Measurements from ENCODE around the gene EEFSEC.
A peak's percentile ranks its signal among the peaks of the same experiment; 100 is the strongest.

The EEFSEC gene

DNA sequence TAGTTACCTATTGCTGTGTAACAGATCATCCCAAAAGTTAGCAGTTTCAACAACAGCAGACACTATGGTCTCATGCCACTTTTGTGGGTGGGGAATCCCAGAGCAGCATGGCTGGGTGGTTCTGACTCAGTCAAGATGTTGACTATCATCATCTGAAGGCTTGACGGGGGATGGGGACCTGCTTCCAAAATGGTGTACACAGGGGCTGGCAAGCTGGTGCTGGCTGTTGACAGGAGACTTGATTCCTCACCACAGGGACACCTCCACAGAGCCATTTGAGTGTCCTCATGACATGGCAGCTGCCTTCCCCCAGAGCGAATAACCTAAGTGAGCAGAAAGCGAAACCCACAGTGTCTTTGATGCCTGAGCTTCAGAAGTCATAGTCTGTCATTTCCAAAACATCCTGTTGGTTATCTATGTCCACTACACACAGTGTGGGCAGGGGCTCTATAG is 294.3 kb downstream of the EEFSEC start:
- whole genome bisulfite sequencing (ENCODE audit: extremely low coverage, insufficient coverage, low lambda C conversion rate): no CpG with 5 or more reads among the region's 3 CpGs
- H3K4me3 ChIP-seq (ENCODE audit: low read length): no peak overlapping the region
- H3K27ac ChIP-seq (ENCODE audit: low read depth, low read length): no peak overlapping the region
- H4K8ac ChIP-seq (ENCODE audit: low read depth, low read length): no peak overlapping the region
- H3K56ac ChIP-seq (ENCODE audit: low read length): no peak overlapping the region
- no peak for DNase-seq
- no peak overlapping the region for H3K18ac ChIP-seq (ENCODE audit: low read length)
- no peaks in the 10 kb centered on the region for H3K27me3 ChIP-seq (ENCODE audit: insufficient read depth, low read length, poor library complexity)
- H3K23ac ChIP-seq (ENCODE audit: low read length): no peak overlapping the region
- no peaks in the 10 kb centered on the region for H3K79me2 ChIP-seq (ENCODE audit: control insufficient read depth, insufficient read depth, low read length)
- no peak overlapping the region for H4K5ac ChIP-seq (ENCODE audit: low read length)
- no peaks in the 10 kb centered on the region for H3K4me1 ChIP-seq (ENCODE audit: control insufficient read depth, low read depth, low read length)
- no peak overlapping the region for H3K9ac ChIP-seq (ENCODE audit: low read length)
- no peak overlapping the region for H2AK5ac ChIP-seq (ENCODE audit: low read length)
- H3K79me1 ChIP-seq (ENCODE audit: low read length): no peaks in the 10 kb centered on the region
- H2BK15ac ChIP-seq (replicated peaks; ENCODE audit: low read depth): no peak overlapping the region
- no peak overlapping the region for H3K4me2 ChIP-seq (ENCODE audit: low read length)
- H3K4ac ChIP-seq (ENCODE audit: low read depth, low read length): no peak overlapping the region
- H2BK120ac ChIP-seq (ENCODE audit: low read depth, low read length): no peak overlapping the region
- no peak overlapping the region for H2BK5ac ChIP-seq (ENCODE audit: low read length)
- no peaks in the 10 kb centered on the region for H3K36me3 ChIP-seq (ENCODE audit: control insufficient read depth, insufficient read depth, low read length)

DNA sequence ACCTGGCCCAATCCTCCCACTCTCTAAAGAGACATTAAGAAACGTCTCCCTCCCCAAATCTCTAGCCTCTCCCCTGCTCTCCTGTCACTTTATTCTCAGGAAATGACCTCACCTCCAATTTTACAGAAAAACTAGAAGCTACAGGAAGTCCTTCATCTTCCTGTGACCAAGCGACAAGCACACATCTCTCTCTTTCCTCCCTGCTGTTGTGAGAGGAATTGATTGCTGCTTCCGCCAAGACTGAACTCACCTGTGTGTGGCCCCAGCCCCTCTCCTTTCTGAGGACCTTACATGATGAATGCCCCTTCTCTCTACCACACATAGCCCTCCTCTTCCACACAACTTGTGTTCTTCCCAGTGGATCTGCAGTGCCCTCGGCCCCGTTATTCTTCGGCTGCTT is 295.2 kb downstream of the EEFSEC start:
- H3K79me2 ChIP-seq (ENCODE audit: control insufficient read depth, insufficient read depth, low read length): no peaks in the 10 kb centered on the region
- no peaks in the 10 kb centered on the region for H3K36me3 ChIP-seq (ENCODE audit: control insufficient read depth, insufficient read depth, low read length)
- no peak overlapping the region for H3K4me3 ChIP-seq (ENCODE audit: low read length)
- no peak overlapping the region for H3K9ac ChIP-seq (ENCODE audit: low read length)
- no peak overlapping the region for H3K4me2 ChIP-seq (ENCODE audit: low read length)
- no CpG with 5 or more reads among the region's 6 CpGs for WGBS (ENCODE audit: extremely low coverage, insufficient coverage, low lambda C conversion rate)
- no peak overlapping the region for H4K5ac ChIP-seq (ENCODE audit: low read length)
- no peak overlapping the region for H3K27ac ChIP-seq (ENCODE audit: low read depth, low read length)
- H2BK120ac ChIP-seq (ENCODE audit: low read depth, low read length): no peak overlapping the region
- no peak overlapping the region for H2BK5ac ChIP-seq (ENCODE audit: low read length)
- H2AK5ac ChIP-seq (ENCODE audit: low read length): no peak overlapping the region
- H3K4ac ChIP-seq (ENCODE audit: low read depth, low read length): no peak overlapping the region
- H2BK15ac ChIP-seq (replicated peaks; ENCODE audit: low read depth): no peak overlapping the region
- no peak overlapping the region for H4K8ac ChIP-seq (ENCODE audit: low read depth, low read length)
- H3K56ac ChIP-seq (ENCODE audit: low read length): no peak overlapping the region
- H3K18ac ChIP-seq (ENCODE audit: low read length): no peak overlapping the region
- no peaks in the 10 kb centered on the region for H3K4me1 ChIP-seq (ENCODE audit: control insufficient read depth, low read depth, low read length)
- no peak for DNase-seq
- H3K27me3 ChIP-seq (ENCODE audit: insufficient read depth, low read length, poor library complexity): no peaks in the 10 kb centered on the region
- H3K79me1 ChIP-seq (ENCODE audit: low read length): no peaks in the 10 kb centered on the region
- peak overlapping the region; percentile 15 for H3K23ac ChIP-seq (ENCODE audit: low read length)

DNA sequence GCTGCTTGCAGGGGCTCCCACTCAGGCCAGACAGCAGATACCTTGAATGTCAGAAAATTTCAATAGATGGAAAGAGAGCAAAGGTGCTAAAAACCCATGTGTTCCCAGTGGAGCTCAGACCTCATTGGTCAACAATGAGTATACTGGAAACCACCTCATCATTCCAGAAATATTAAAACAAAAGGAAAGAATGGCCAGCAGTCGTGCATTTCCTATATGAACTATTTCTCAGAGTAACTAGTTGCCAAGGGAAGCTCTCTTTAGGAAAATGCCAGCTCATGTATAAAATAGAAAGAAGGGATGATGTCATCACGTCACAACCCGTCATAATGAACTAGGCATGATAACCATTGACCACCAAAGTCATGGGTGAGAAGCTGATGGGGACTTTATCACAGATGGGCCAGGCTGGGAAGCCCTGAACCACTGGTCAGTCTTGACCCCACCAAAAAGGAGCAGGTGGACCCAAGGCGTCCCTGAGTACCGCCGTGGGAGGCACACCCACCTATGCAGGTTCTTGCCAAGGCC is 295.9 kb downstream of the EEFSEC start:
- Histone ChIP-seq H3K4me3 (ENCODE audit: low read length) (no peak overlapping the region), H2AK5ac (ENCODE audit: low read length) (no peak overlapping the region), H3K79me1 (ENCODE audit: low read length) (no peaks in the 10 kb centered on the region), H3K4ac (ENCODE audit: low read depth, low read length) (no peak overlapping the region), H3K23ac (ENCODE audit: low read length) (no peak overlapping the region), H3K36me3 (ENCODE audit: control insufficient read depth, insufficient read depth, low read length) (no peaks in the 10 kb centered on the region), H3K18ac (ENCODE audit: low read length) (no peak overlapping the region), H4K8ac (ENCODE audit: low read depth, low read length) (no peak overlapping the region), H2BK120ac (ENCODE audit: low read depth, low read length) (no peak overlapping the region), H3K56ac (ENCODE audit: low read length) (no peak overlapping the region), H3K4me1 (ENCODE audit: control insufficient read depth, low read depth, low read length) (no peaks in the 10 kb centered on the region), H3K9ac (ENCODE audit: low read length) (no peak overlapping the region), H3K27ac (ENCODE audit: low read depth, low read length) (no peak overlapping the region), H3K27me3 (ENCODE audit: insufficient read depth, low read length, poor library complexity) (no peaks in the 10 kb centered on the region), H2BK15ac (replicated peaks; ENCODE audit: low read depth) (no peak overlapping the region), H3K4me2 (ENCODE audit: low read length) (no peak overlapping the region), H4K5ac (ENCODE audit: low read length) (no peak overlapping the region), H2BK5ac (ENCODE audit: low read length) (no peak overlapping the region), H3K79me2 (ENCODE audit: control insufficient read depth, insufficient read depth, low read length) (no peaks in the 10 kb centered on the region)
- no peak for DNase-seq
- WGBS (ENCODE audit: extremely low coverage, insufficient coverage, low lambda C conversion rate): no CpG with 5 or more reads among the region's 6 CpGs

DNA sequence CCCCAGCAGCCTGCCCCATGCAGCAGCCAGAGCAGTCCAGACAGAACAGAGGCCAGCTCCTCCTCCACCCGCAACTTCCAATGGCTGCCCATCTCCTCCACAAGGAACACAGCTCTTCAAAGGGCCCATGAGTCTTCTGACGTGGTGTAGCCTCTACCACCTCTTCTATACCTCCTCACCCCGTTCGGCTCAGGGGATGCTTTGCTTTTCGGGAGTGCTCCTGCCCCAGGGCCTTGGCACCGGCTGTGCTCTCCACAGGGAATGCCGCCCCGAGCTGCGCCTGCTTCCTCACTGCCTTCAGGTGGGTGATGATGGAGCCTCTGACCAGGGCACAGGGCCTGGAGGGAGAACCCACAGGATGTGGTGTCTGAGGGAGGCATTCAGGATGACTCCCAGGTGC is 298.8 kb downstream of the EEFSEC start:
- peaks cover 8% of the 10 kb centered on the region for H3K4me1 ChIP-seq (ENCODE audit: control insufficient read depth, low read depth, low read length)
- H3K23ac ChIP-seq (ENCODE audit: low read length): no peak overlapping the region
- H3K36me3 ChIP-seq (ENCODE audit: control insufficient read depth, insufficient read depth, low read length): no peaks in the 10 kb centered on the region
- H3K18ac ChIP-seq (ENCODE audit: low read length): no peak overlapping the region
- no peak overlapping the region for H3K27ac ChIP-seq (ENCODE audit: low read depth, low read length)
- no peak overlapping the region for H3K9ac ChIP-seq (ENCODE audit: low read length)
- H3K27me3 ChIP-seq (ENCODE audit: insufficient read depth, low read length, poor library complexity): no peaks in the 10 kb centered on the region
- no peak overlapping the region for H4K8ac ChIP-seq (ENCODE audit: low read depth, low read length)
- H2BK5ac ChIP-seq (ENCODE audit: low read length): no peak overlapping the region
- no peak overlapping the region for H3K56ac ChIP-seq (ENCODE audit: low read length)
- no peaks in the 10 kb centered on the region for H3K79me2 ChIP-seq (ENCODE audit: control insufficient read depth, insufficient read depth, low read length)
- no peak overlapping the region for H3K4me3 ChIP-seq (ENCODE audit: low read length)
- no peak for DNase-seq
- no peak overlapping the region for H2BK120ac ChIP-seq (ENCODE audit: low read depth, low read length)
- H2AK5ac ChIP-seq (ENCODE audit: low read length): no peak overlapping the region
- no peaks in the 10 kb centered on the region for H3K79me1 ChIP-seq (ENCODE audit: low read length)
- no peak overlapping the region for H2BK15ac ChIP-seq (replicated peaks; ENCODE audit: low read depth)
- no peak overlapping the region for H4K5ac ChIP-seq (ENCODE audit: low read length)
- H3K4ac ChIP-seq (ENCODE audit: low read depth, low read length): no peak overlapping the region
- H3K4me2 ChIP-seq (ENCODE audit: low read length): no peak overlapping the region
- no CpG with 5 or more reads among the region's 9 CpGs for WGBS (ENCODE audit: extremely low coverage, insufficient coverage, low lambda C conversion rate)

DNA sequence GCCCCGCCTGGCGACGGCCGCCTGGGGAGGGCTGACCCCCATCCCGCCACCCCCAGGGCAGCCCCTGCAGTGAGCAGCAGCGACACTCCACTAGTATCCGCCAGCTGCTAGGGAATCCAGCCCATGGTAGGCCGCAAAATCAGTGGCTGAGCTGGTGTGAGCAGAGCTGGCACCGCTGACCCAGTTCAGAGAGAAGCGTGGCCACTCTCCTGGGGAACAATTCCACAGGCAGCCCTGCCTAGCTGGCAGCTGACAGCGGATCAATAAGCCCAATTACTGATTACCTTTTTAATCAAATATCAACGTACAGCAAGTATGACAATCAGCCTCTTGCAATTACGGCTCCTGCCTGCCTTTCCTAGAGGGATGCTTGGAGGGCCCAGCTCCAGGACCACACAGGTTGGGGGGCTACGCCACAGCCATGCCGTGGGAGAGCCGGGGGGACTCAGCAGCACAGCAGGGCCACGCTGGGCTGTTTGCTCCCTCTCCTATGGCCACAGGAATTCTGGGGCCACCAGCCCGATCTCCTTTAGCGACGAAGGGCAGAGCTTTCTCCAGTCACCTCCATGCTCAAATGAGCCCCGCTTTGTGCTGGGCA is 299.5 kb downstream of the EEFSEC start:
- Histone ChIP-seq H4K5ac (ENCODE audit: low read length) (no peak overlapping the region), H3K4me3 (ENCODE audit: low read length) (no peak overlapping the region), H3K27ac (ENCODE audit: low read depth, low read length) (no peak overlapping the region), H3K79me2 (ENCODE audit: control insufficient read depth, insufficient read depth, low read length) (no peaks in the 10 kb centered on the region), H2AK5ac (ENCODE audit: low read length) (no peak overlapping the region), H3K23ac (ENCODE audit: low read length) (no peak overlapping the region), H3K4ac (ENCODE audit: low read depth, low read length) (no peak overlapping the region), H3K27me3 (ENCODE audit: insufficient read depth, low read length, poor library complexity) (no peaks in the 10 kb centered on the region), H2BK5ac (ENCODE audit: low read length) (no peak overlapping the region), H3K4me2 (ENCODE audit: low read length) (no peak overlapping the region), H3K79me1 (ENCODE audit: low read length) (no peaks in the 10 kb centered on the region), H3K18ac (ENCODE audit: low read length) (no peak overlapping the region), H3K56ac (ENCODE audit: low read length) (no peak overlapping the region), H2BK15ac (replicated peaks; ENCODE audit: low read depth) (no peak overlapping the region), H3K36me3 (ENCODE audit: control insufficient read depth, insufficient read depth, low read length) (no peaks in the 10 kb centered on the region), H4K8ac (ENCODE audit: low read depth, low read length) (no peak overlapping the region), H3K9ac (ENCODE audit: low read length) (no peak overlapping the region), H3K4me1 (ENCODE audit: control insufficient read depth, low read depth, low read length) (peaks cover 10% of the 10 kb centered on the region), H2BK120ac (ENCODE audit: low read depth, low read length) (no peak overlapping the region)
- no CpG with 5 or more reads among the region's 21 CpGs for WGBS (ENCODE audit: extremely low coverage, insufficient coverage, low lambda C conversion rate)
- DNase-seq: no peak

Data from mesendoderm (in vitro differentiated cells).